ENCODE data around the gene C11orf24. TPM values are rescaled to one million over a fixed set of nuclear protein-coding genes. Genes with fewer than 3 reads are reported as not detected.
A peak's percentile ranks its signal among the peaks of the same experiment; 100 is the strongest.
"Not testable (repeated sequence)": the region's sequence is repeated elsewhere in the genome, so short reads cannot be mapped to it uniquely, and the experiment has no call there.

Gene C11orf24
- polyA plus RNA-seq, 4 donors = 22.2 to 30.3 (median 27.6) TPM

DNA sequence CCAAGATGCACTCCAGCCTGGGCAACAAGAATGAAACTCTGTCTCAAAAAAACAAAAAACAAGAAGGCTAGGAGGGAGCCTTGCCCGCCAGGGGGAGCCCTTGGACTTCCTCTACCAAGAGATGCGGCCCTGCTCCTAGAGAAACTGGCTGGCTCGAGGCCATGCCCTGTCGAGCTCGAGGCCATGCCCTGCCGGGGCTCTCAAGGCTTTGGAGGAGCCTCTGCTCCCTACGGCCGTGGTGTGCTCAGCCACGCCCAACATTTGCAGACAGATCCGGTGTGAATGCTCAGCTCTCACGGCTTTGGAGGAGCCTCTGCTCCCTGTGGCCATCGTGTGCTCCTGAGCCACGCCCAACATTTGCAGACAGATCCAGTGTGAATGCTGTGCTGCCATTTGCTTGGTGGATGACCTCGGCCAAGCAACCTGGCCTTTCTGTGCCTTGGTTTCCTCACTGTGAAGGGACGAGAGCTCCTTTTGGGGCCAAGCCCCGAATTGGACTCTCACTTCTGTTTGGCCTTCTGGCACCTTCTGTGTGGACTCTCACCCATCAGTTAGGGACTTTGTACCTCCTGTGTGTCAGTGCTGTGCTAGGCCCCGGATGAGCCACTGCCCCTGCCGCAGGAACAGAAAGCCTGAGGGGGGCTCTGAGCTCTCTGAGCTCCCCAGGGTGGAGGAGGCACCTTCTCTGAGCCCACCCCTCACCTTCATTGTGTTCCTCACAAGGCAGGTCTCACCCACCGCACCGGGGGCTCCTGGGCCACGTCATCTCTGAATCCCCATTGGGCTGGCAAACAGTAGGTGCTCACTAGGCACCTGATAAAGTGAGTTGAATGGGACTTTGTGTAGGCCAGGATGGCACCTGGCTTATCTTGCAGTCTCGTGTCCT lies 14.1 kb downstream of the C11orf24 start:
- peak; percentile 39 to 86 (median 68) for DNase-seq (ENCODE audit: low read depth in 4 of 4, low spot score in 2 of 4)

DNA sequence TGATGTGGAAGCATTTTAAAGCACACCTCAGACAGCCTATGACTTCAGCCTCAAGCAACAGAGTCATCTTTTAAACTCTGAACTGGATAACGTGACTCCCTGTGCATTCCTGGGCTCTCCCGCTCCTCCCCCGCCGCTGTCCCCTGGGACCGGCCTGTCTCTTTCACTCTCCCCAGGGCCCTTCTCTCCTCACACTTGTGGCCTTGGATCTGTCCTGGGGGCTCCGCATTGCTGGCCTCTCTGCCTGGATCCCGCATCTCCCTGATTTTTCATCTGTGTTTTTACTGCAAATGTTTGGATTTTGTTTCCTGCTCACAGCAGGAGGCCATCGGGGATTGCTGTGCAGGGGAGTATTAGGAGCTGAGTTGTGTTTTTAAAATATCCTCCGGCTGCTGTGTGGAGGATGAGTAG lies 15.4 kb downstream of the C11orf24 start:
- peak; percentile 15 to 31 (median 22) for DNase-seq (ENCODE audit: low read depth in 4 of 4, low spot score in 2 of 4)

DNA sequence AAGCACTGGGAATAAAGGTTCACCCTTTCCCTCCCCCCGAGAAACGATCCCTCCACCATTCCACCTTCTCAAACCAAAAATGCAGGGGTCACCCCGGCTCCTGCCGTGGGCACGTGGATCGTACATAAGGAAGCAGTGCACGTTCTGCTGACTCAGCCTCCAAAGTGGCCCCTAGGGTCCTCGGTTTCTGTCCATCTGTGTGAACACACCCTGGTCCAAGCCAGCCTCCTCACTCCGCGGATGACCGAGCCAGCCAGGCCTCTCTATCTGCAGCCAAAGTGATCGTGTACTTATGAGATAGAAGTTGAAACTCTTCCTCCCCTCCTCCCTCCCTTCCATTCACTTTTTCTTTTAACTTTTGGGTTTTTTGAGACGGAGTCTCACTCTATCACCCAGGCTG lies 16.2 kb downstream of the C11orf24 start:
- no peak for DNase-seq (ENCODE audit: low read depth in 4 of 4, low spot score in 2 of 4)

DNA sequence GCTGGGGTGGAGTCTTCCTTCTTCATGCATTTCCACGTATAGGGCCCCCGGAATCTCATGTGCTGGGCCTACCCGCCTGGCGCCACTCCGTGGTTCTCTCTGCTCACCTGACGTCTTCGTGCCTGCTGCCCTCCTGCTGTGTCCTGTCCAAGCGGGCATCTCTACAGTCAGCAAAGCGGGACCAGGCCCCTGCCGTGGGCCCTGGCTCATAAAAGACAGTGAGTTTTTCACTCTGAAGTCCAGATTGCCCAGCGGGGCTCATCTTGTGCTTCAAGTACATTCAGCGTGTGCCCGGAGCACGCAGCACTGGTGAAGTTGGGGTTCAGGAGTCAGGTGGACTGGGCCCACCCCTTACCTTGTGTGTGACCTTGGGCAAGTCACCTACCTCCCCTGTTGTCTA lies 17.4 kb downstream of the C11orf24 start:
- no peak for DNase-seq (ENCODE audit: low read depth in 4 of 4, low spot score in 2 of 4)

DNA sequence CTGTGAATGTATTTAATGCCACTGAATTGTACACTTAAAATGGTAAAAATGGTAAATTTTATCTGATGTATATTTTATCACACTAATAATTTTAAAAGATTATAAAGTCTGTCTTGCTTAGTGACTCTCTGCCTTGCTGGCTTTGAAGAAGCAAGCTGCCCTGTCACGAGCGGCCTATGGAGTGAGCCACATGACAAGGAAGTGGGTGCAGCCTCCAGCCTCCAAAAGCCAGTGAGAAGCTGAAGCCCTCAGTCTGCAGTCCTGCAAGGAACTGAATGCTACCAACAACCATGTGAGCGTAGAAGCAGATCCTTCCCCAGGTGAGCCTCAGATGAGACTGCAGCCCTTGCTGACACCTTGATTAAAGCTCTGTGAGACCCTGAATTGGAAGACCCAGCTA lies 20.0 kb downstream of the C11orf24 start:
- no peak for DNase-seq (ENCODE audit: low read depth in 4 of 4, low spot score in 2 of 4)

DNA sequence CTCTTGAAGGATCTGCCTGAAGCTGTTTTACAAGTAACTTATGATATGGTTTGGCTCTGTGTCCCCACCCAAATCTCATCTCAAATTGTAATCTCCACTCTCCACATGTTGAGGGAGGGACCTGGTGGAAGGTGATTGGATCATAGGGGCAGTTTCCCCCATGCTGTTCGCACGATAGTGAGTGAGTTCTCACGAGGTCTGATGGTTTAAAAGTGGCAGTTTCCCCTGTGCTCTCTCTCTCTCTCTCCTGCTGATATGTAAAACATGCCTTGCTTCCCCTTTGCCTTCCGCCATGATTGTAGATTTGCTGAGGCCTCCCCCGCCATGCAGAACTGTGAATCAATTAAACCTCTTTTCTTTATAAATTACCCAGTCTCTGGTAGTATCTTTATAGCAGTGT lies 26.9 kb downstream of the C11orf24 start:
- DNase-seq (ENCODE audit: low read depth in 4 of 4, low spot score in 2 of 4) = not testable (repeated sequence)

DNA sequence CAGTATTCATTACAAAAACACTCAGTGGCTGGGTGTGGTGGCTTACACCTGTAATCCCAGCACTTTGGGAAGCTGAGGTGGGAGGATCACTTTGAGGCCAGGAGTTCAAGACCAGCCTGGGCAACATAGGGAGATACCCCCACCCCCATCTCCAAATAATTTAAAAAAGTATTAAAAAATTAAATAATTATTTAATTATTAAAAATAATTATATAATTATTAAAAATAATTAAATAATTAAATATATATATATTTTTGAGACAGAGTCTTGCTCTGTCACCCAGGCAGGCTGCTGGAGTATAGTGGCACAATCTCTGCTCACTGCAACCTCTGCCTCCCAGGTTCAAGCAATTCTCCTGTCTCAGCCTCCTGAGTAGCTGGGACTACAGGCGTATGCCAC lies 27.9 kb downstream of the C11orf24 start:
- DNase-seq (ENCODE audit: low read depth in 4 of 4, low spot score in 2 of 4) = not testable (repeated sequence)

DNA sequence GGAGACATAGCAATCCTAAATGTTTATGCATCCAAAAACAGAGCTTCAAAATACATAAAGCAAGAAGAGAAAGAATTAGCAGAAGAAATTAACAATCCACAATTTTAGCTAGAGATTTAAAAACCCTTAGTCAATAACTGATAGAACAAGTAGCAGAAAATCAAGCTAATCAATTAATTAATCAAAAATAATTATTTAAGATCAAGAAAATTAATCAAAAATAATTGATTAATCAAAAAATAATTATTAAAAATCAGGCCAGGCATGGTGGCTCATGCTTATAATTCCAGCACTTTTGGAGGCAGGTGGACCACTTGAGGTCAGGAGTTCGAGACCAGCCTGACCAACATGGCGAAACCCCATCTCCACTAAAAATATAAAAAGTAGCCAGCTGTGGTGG lies 29.2 kb downstream of the C11orf24 start:
- DNase-seq (ENCODE audit: low read depth in 4 of 4, low spot score in 2 of 4) = no peak

DNA sequence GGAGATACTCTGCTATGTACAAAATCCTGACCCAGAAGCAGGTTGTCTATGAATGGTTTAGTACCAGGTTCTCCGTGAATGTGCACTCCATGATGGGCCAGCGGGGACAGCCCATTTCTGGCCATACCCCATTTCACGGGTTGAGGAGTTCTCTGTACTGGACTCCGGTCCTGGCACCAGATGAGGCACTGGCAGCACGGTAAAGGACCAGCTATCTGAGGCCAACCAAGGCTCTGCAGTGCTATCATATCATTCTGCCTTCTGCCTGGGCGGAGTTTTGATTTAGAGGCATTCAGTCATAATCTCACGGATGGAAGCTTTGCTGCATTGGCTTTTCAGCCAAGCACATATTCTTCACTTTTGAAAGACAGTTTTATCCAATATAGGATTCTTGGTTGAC lies 40.2 kb downstream of the C11orf24 start:
- no peak for DNase-seq (ENCODE audit: low read depth in 4 of 4, low spot score in 2 of 4)

DNA sequence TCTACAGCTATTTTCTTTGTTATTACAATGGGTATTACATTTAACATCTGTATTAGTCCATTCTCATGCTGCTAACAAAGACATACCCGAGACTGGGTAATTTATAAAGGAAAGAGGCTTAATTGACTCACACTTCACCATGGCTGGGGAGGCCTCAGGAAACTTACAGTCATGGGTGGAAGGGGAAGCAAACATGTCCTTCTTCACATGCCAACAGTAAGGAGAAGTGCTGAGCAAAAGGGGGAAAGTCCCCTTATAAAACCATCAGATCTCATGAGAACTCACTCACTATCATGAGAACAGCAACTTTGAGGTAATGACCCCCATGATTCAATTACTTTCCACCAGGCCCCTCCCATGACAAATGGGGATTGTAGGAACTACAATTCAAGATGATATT lies 42.2 kb downstream of the C11orf24 start:
- DNase-seq (ENCODE audit: low read depth in 4 of 4, low spot score in 2 of 4) = no peak

DNA sequence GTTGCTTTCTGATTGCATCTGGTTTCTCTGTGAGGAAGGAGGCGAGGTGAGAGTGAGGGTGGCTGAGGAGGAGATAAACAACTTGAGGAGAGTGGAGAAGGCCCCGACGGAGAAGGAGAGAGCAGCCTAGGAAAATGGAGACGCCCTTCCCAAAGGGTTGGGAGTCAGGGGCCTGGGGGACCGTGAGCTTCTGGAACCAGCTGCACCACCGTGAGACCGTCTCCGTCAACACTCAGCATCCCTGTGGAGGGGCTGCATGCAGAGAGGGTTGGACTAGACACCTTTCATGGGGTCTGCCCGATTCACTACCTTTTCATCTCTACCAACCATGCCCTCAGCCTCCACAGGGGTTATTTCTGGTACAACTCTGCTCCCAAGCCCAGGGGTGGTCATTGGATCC lies 45.4 kb downstream of the C11orf24 start:
- DNase-seq (ENCODE audit: low read depth in 4 of 4, low spot score in 2 of 4) = no peak

DNA sequence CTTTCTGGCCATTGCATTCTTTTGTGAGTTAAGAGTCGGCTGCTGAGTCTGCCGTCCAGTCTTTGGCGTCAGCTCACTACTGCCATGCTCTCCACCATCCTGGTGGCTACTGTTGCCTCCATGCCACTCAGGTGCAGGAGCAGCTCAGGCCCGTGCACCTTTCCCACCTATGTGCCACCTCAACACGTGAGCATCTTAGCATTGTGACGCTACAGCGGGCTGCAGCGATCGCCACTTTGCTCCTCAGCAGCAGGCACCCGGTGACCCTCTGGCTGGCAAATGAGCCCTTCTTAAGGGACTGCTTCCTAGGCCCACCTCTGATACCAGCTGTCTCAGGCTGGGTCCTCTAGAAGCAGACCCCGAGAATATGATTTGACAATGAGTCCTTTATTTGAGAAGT lies 47.2 kb downstream of the C11orf24 start:
- no peak for DNase-seq (ENCODE audit: low read depth in 4 of 4, low spot score in 2 of 4)

DNA sequence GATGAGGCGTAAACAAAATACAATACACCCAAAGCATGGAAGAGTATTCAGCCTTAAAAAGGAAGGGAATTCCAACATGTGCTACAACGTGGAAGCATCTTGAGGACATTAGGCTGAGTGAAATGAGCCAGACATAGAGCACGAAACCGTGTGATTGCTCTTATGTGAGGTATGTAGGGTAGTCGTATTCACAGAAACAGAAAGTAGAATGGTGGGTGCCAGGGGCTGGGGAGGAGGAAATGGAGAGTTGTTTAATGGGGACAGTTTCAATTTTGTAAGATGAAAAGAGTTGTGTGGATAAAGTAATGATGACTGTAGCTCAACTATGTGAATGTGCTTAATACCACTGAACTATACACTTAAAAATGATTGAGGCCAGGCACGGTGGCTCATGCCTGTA lies 48.5 kb downstream of the C11orf24 start:
- no peak for DNase-seq (ENCODE audit: low read depth in 4 of 4, low spot score in 2 of 4)

DNA sequence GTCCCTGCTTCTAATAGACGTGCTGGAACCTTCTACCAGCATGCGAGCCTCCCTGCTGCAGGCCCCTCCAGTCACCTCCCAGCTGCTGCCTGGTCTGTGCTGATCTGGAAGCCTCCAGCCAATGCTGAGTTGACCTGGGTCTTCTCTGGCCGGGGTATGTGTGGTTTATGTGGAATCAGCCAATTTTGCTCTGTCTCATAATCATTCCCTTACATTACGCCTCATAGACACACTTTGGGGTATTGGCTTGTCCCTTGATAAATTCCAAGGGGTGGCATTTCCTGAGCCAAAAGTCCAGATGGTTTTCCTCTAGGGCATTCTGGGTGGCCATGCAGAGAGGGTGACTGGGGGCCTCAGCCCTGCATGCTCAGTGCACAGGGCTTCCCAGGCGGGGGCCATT lies 50.4 kb downstream of the C11orf24 start:
- DNase-seq (ENCODE audit: low read depth in 4 of 4, low spot score in 2 of 4) = no peak

DNA sequence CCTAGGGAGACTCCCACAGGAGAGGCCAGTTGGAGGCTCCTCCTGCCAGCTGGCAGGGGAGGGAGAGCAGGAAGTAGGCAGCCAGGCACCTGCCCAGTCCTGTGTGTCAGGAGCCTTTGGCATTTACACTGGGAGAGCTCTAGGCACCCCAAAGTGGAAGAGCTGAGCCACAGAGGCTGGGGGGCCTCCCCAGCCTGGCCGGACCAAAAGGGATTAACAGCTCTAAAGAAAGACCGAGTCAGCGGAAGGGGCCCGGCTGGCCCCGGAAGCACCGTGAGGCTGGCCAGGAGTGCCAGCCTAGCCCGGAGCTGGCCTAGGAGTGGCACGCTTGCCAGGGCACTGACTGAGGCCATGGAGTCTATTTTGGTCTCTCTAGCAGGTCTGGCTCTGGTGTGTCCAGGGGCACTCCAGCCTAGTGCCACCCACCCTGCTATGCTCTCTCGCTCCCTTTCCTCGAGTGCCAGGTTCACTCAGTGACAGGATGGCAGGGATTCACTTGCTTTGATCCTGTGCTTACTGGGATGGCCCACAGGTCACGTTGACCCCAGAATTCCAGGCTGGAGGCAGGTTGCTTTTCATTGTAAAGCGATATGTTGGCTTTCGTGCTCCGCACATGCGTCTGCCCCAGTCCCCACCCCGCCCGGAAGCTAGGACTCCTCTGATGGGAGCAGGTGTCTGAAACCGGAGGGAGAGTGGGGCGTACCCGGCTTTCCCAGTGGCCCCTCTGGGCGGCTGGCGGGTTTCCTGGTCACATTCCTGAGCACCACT lies 55.4 kb downstream of the C11orf24 start:
- no peak for DNase-seq (ENCODE audit: low read depth in 4 of 4, low spot score in 2 of 4)

DNA sequence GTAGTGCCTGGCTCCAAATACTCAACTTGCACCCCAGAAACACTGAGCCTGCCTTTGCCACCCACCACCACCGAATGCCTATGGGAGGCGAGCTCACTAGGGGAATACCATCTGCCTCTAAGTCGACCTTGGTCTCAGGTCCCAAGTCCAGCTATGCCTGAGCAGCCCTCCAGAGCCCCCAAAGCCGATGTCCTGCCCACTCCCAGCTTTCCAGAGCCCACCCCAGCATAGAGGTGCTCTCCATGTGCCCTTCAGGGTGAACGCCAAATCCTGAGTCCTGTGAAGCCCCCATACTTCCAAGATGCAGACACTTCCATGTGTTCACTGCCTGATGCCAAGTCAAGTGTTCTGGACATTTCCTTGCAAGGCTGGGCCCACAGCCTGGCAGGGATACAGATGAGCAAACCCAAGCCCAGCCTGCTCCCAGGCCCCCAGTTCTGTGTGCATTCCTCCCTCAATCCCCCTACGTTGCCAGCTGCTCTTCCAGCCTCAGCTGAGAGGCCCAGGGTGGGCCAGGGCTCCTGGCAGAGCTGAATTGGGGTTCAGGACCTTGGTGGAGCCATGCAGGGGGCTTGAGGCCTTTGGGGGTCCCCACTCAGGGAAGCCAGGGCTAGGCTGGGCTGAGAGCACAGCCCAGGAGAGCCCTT lies 56.1 kb downstream of the C11orf24 start:
- no peak for DNase-seq (ENCODE audit: low read depth in 4 of 4, low spot score in 2 of 4)

DNA sequence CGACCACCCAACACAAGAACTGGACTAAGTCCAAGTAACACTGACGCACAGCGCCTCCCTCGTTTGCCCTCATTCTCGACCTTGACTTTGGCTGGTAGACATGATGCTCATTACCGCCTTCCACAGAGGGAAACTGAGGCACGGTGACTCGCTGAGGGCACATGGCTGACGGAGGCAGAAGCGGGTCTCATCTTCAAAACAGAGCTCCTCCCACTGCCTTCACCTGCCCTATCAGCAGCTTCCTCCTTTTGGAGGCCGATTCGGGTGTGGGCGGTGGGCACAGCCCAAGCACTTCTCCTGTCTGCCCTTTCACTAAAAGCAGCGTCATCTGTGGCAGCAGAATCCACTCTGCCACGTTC lies 56.7 kb downstream of the C11orf24 start:
- DNase-seq (ENCODE audit: low read depth in 4 of 4, low spot score in 2 of 4) = no peak

DNA sequence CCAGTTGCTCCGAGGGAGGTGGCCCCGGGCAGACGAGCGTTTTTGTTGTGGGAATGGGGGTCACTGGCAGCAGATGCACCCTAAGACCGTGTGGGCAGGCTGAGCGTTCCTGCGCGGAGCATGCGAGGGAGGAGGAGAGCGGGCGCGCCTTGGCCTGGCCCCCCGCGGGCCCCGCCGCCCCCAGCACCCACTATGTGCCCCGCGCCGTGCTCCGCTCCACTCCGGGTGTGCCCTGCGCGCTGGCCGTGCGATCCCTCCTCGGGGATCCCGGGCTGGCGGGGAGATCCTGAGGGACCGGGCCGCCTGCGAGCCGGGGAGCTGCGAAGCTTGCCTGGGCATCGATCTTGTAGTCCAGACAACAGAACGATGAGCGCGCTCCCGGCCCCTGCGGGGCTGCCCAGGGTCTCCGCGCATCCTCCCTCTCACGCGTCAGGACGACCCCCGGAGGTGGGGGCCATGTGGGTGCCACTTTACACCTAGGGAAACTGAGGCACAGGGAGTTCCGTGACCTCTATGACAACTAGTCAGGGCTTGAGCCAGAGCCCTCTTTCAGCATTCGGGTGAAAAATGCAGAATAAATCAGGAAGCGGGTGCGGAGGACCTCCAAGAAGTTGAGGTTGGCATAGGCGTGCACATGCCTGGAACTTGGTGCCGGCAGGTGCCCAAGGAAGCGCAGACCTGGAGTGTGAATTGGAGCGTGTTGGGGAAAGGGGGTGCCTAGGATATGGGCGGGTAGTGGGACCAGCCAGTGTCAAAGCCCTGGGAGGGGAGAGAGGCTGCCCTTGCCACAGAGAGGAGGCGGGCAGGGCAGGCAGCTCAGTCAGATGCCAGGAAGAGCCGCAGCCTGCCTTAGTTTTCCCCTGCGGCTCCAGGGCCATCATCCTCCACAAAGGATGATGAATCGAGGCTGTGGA lies 57.3 kb downstream of the C11orf24 start:
- no peak for DNase-seq (ENCODE audit: low read depth in 4 of 4, low spot score in 2 of 4)

DNA sequence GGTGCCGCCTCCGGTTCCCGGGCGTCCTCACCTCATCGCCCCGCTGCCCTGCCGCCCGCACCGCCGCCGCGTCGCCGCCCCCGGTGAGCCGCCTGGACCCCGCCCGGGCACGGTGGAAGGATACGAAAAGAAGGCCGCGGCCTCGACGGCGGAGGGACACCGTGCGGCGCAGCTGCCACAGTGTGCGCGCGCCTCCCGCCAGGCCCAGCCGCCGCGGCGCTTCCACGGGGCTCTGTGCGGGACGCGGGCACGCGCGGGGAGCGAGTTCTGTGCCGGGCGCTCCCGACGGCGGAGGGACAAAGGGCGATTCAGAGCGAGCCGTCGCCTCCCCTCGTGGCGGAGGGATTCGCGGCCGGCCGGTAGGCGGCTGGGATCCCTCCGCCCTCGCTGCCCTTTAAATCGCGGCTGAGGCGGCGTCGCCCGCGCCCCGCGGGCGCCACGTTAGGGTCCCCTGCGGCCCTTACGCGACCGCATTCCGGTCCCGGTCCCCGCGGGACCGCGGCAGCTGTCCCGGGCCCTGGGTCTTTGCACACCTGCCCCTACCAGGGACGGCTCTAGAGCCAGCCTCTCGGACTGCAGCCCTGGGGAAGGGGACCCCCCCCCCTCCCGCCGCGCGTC lies 58.1 kb downstream of the C11orf24 start:
- peak; percentile 85 to 92 (median 90) for DNase-seq (ENCODE audit: low read depth in 4 of 4, low spot score in 2 of 4)

DNA sequence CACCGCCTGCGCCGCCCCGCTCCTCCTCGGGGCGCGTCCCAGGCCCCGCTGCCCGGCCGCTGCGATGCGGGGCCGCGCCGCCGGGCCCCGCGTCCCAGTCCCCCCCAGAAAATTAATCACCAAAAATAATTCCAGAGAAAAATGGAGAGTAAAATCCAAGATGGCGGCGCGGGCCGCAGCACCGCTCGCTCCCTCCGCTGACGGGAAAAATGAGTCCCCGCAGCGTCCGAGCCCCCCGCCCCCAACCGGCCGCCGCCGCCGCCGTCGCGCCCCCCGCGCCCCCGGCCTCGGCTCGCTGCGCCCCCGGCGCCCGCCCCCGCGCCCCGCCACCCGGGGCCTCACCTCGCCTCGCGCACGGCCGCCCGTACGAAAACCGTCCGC lies 58.6 kb downstream of the C11orf24 start, which contains the start of gene KMT5B:
Gene KMT5B, minus strand, starts transcription at position 162 of the 381 bp plus-strand sequence. CDS start 23,220 bp downstream, outside the sequence.
- no peak for DNase-seq (ENCODE audit: low read depth in 4 of 4, low spot score in 2 of 4)

Measured in left renal cortex interstitium (tissue), 4 donors.